WTC11 (cell line): Measurements from ENCODE around the gene ARHGEF37.

Experiments
- E2F1 ChIP-seq: sonication (generic); formaldehyde crosslinking; IDR thresholded peaks from 2 replicates; pipeline ENCODE4 v1.8.0; 2022; ENCODE audit warnings: mild to moderate bottlenecking, missing genetic modification reagents
- ZNF671 ChIP-seq: fragments of 250-450 bp; sonication (Bioruptor Pico); IDR thresholded peaks from 2 replicates; pipeline ENCODE4 v1.8.0; 2021; ENCODE audit warnings: mild to moderate bottlenecking
- TF ChIP-seq, protein P1 (sequence below): fragments of 200-600 bp; IDR thresholded peaks from 2 replicates; pipeline ENCODE4 v1.8.0; 2022; ENCODE audit warnings: antibody characterized with exemption

GRCh38 chr5:149616727-149617285, 35.5 kb downstream of the ARHGEF37 start:
- TF ChIP-seq ZNF671 (CRISPR knock-in tag) (no peak), E2F1 (CRISPR knock-in tag) (no peak)
- TF ChIP-seq, protein P1, sequence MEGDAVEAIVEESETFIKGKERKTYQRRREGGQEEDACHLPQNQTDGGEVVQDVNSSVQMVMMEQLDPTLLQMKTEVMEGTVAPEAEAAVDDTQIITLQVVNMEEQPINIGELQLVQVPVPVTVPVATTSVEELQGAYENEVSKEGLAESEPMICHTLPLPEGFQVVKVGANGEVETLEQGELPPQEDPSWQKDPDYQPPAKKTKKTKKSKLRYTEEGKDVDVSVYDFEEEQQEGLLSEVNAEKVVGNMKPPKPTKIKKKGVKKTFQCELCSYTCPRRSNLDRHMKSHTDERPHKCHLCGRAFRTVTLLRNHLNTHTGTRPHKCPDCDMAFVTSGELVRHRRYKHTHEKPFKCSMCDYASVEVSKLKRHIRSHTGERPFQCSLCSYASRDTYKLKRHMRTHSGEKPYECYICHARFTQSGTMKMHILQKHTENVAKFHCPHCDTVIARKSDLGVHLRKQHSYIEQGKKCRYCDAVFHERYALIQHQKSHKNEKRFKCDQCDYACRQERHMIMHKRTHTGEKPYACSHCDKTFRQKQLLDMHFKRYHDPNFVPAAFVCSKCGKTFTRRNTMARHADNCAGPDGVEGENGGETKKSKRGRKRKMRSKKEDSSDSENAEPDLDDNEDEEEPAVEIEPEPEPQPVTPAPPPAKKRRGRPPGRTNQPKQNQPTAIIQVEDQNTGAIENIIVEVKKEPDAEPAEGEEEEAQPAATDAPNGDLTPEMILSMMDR: no peak
